Endothelial cell of umbilical vein (primary cell): Measurements from ENCODE around the gene NOXA1. TPM values are rescaled to one million over a fixed set of nuclear protein-coding genes. Genes with fewer than 3 reads are reported as not detected.

ENCODE experiments used
- BruUV-seq: library from RNA; stranded (reverse); fragments of 400-500 nt; replicated peaks from 2 replicates; lab custom pipeline; 2021; lab: Mats Ljungman, UMichigan
- CTCF ChIA-PET: fragments of 300-600, 350-600 bp; sonication (Branson Sonifier 250); formaldehyde crosslinking; loops from one replicate; lab custom pipeline; 2021; ENCODE audit warnings: antibody characterized with exemption, inconsistent platforms; lab: Charles Lee
- POLR2A ChIA-PET: fragments of 300-600, 350-600 bp; sonication (Branson Sonifier 250); formaldehyde crosslinking; loops from one replicate; lab custom pipeline; 2021; ENCODE audit warnings: antibody characterized with exemption, inconsistent platforms; lab: Charles Lee
- DNase-seq: peaks from one replicate; pipeline ENCODE4 v3.0.0-alpha.2; 2011; ENCODE audit warnings: low read depth, low spot score
- FAIRE-seq: peaks from 2 replicates; lab custom pipeline; 2011; peaks lifted over from hg19 to GRCh38; lab: Jason Lieb, UNC
- H2AFZ ChIP-seq: 2 replicates; pipeline ENCODE4 v1.6.0; 2012; ENCODE audit warnings: low read depth, low read length, control low read depth, inconsistent platforms
- H3K27ac ChIP-seq: 2 replicates; pipeline ENCODE4 v1.5.1; 2011; ENCODE audit warnings: low read depth, mild to moderate bottlenecking, control low read depth, low read length, moderate library complexity; ENCODE audit not compliant: insufficient read depth
- H3K27me3 ChIP-seq, 2 experiments: 2 replicates each; pipeline versions ENCODE4 v1.6.0 to v1.6.1; 2011; ENCODE audit warnings: low read length in 2 of 2, mixed read lengths in 1 of 2; ENCODE audit not compliant: control insufficient read depth in 2 of 2, insufficient read depth in 2 of 2
- H3K36me3 ChIP-seq, 2 experiments: 2 replicates in 1 of 2; 3 replicates in 1 of 2; pipeline ENCODE4 v1.5.1; 2011; ENCODE audit warnings: low read length in 2 of 2, mild to moderate bottlenecking in 1 of 2, moderate library complexity in 1 of 2; ENCODE audit not compliant: control insufficient read depth in 2 of 2, insufficient read depth in 2 of 2; ENCODE audit errors: extremely low read depth in 1 of 2
- H3K4me1 ChIP-seq: 3 replicates; pipeline ENCODE4 v1.5.1; 2011; ENCODE audit warnings: mild to moderate bottlenecking, low read length; ENCODE audit not compliant: control insufficient read depth, insufficient read depth; ENCODE audit errors: extremely low read depth
- H3K4me2 ChIP-seq: 2 replicates; pipeline ENCODE4 v1.6.1; 2011; ENCODE audit warnings: low read length, control low read depth, mixed read lengths; ENCODE audit not compliant: insufficient read depth
- H3K4me3 ChIP-seq, 3 experiments: fragments of 200-600 bp in 1 of 3; sonication (generic), shearing (Covaris generic) in 1 of 3; replicated peaks in 1 of 3; 2 replicates each; pipeline ENCODE4 v1.5.1; 2011 to 2016; ENCODE audit warnings: control low read depth in 3 of 3, low read length in 3 of 3, mild to moderate bottlenecking in 2 of 3, inconsistent platforms in 1 of 3, low read depth in 1 of 3, moderate library complexity in 1 of 3; ENCODE audit not compliant: insufficient read depth in 1 of 3
- H3K79me2 ChIP-seq: 2 replicates; pipeline ENCODE4 v1.6.0; 2012; ENCODE audit warnings: low read length, inconsistent platforms; ENCODE audit not compliant: control insufficient read depth, insufficient read depth
- H3K9ac ChIP-seq: replicated peaks from 2 replicates; pipeline ENCODE3; 2011; ENCODE audit warnings: low read length, control low read depth; ENCODE audit not compliant: insufficient read depth; ENCODE audit errors: extremely low read depth
- H3K9me1 ChIP-seq: replicated peaks from 3 replicates; pipeline ENCODE4 v1.6.0; 2011; ENCODE audit warnings: mild to moderate bottlenecking, low read length; ENCODE audit not compliant: control insufficient read depth, insufficient read depth; ENCODE audit errors: extremely low read depth
- H3K9me3 ChIP-seq: replicated peaks from 2 replicates; pipeline ENCODE4 v1.5.1; 2012; ENCODE audit warnings: low read length, inconsistent platforms; ENCODE audit not compliant: control insufficient read depth, insufficient read depth
- H4K20me1 ChIP-seq: replicated peaks from 2 replicates; pipeline ENCODE3; 2011; ENCODE audit warnings: mild to moderate bottlenecking, low read length; ENCODE audit not compliant: control insufficient read depth, insufficient read depth; ENCODE audit errors: extremely low read depth
- JUN ChIP-seq: IDR thresholded peaks from 2 replicates; pipeline ENCODE4 v1.6.1; 2011; ENCODE audit warnings: borderline replicate concordance, low read depth; ENCODE audit not compliant: insufficient read length, insufficient read depth
- MYC ChIP-seq: IDR thresholded peaks from one replicate; pipeline ENCODE4 v1.6.1; 2011; ENCODE audit warnings: mild to moderate bottlenecking, low read depth, low read length
- POLR2A ChIP-seq: IDR thresholded peaks from 2 replicates; pipeline ENCODE4 v1.6.1; 2012; ENCODE audit warnings: low read depth, mild to moderate bottlenecking, control low read depth, low read length
- POLR2AphosphoS5 ChIP-seq: IDR thresholded peaks from 2 replicates; pipeline ENCODE4 v1.6.1; 2012; ENCODE audit warnings: low read depth, mild to moderate bottlenecking, control low read depth, low read length, moderate library complexity; ENCODE audit not compliant: insufficient read depth
- dilution Hi-C: fragments of 300-500 bp; cut with MboI; formaldehyde crosslinking; loops from one replicate; pipeline ENCODE4 v1.15.0; 2019; ENCODE audit warnings: low sequenced_read_pairs; ENCODE audit not compliant: extremely low pct_ligation_motif_present
- intact Hi-C: fragments of 100-400 bp; cut with micrococcal nuclease; formaldehyde crosslinking; loops from one replicate; pipeline ENCODE4 v1.10.0; 2022
- polyA plus RNA-seq, 4 experiments: library from polyadenylated mRNA; depleted of rRNA in 3 of 4; stranded (reverse) in 3 of 4; unstranded in 1 of 4; fragments of >200 nt; gene quantifications; 2 replicates each; pipeline versions ENCODE4 v1.2.1 to v1.2.3, GENCODE V29; 2011 to 2012; ENCODE audit warnings: missing spikeins in 1 of 4
- total RNA-seq: library from RNA; stranded (reverse); gene quantifications from 2 replicates; pipeline ENCODE4 v1.2.3, GENCODE V29; 2021

NOXA1 gene
- total and polyA plus RNA-seq, 2 donors (not counting 3 experiments of a cell fraction or from before 2014, with no cell fraction given), result 0.40 to 0.91 TPM

GRCh38 chr9:137459152-137459600 lies 36.0 kb downstream of the NOXA1 start, which contains the start of gene NSMF:
TSS of gene NSMF (minus strand) at chr9:137459334. CDS start at chr9:137459102, 232 bp downstream.
- peaks cover 11% of the 10 kb centered on the region for H3K4me1 ChIP-seq
- H3K27me3 ChIP-seq, result no peaks in the 10 kb centered on the region
- peak within 1 kb of the TSS; percentile 53 for H3K27ac ChIP-seq
- peak; percentile 82 for TF ChIP-seq POLR2AphosphoS5
- TF ChIP-seq MYC, result no peak
- peak; percentile 81 for TF ChIP-seq POLR2A
- H3K9me3 ChIP-seq, result no peaks in the 10 kb centered on the region
- FAIRE-seq (peak; percentile 92), DNase-seq (peak; percentile 85)
- CTCF ChIA-PET, result interaction anchor here (1.0 to 1.3 kb wide), 4 partner anchors 36 to 172 kb away, joined by 3 to 5 read pairs (median 4); partner anchors contain the start of genes EXD3 and NOXA1
- peak within 1 kb of the TSS; percentile 74 for H2AFZ ChIP-seq
- POLR2A ChIA-PET, result no interaction called here
- peak within 1 kb of the TSS; percentile 51 to 60 (median 53) for H3K4me3 ChIP-seq
- H3K4me2 ChIP-seq, result peak within 1 kb of the TSS; percentile 37
- H4K20me1 ChIP-seq, result no peaks in the 10 kb centered on the region
- H3K79me2 ChIP-seq, result peaks cover 9% of the 10 kb centered on the region
- H3K9me1 ChIP-seq, result no peaks in the 10 kb centered on the region
- H3K9ac ChIP-seq, result peak within 1 kb of the TSS; percentile 75
- dilution Hi-C loops, result no loop called here
- BruUV-seq, result no TSS peak
- intact Hi-C loops, result no loop called here
- no peaks in the 10 kb centered on the region for H3K36me3 ChIP-seq

- Histone ChIP-seq H3K9me3 (no peaks in the 10 kb centered on the region), H3K9me1 (no peaks in the 10 kb centered on the region), H2AFZ (peak overlapping the region; percentile 74), H3K4me3 (peak overlapping the region in 1 of 3 experiments; percentile 11), H4K20me1 (no peaks in the 10 kb centered on the region), H3K36me3 (no peaks in the 10 kb centered on the region), H3K79me2 (peaks cover 9% of the 10 kb centered on the region), H3K9ac (peak overlapping the region; percentile 75), H3K4me1 (peaks cover 5% of the 10 kb centered on the region), H3K4me2 (peak overlapping the region; percentile 2), H3K27me3 (no peaks in the 10 kb centered on the region), H3K27ac (no peak overlapping the region)
- intact Hi-C loops, result no loop called here
- POLR2A ChIA-PET, result no interaction called here
- CTCF ChIA-PET, result interaction anchor here (1.0 to 1.3 kb wide), 4 partner anchors 37 to 173 kb away, joined by 3 to 5 read pairs (median 4); partner anchors contain the start of genes EXD3 and NOXA1
- DNase-seq, result no peak
- BruUV-seq, result no TSS peak
- FAIRE-seq, result no peak
- dilution Hi-C loops, result no loop called here
- no peak for TF ChIP-seq JUN
Measured at GRCh38 chr9:137459601-137460362, 36.6 kb downstream of the NOXA1 start.
